CD4-positive, alpha-beta T cell treated with Interferon alpha-2 for 1 hour (primary cell): ENCODE measurements around the gene NUDT16L1.

Source experiments
- DNase-seq, 2 donors: peaks; one replicate each; pipeline ENCODE4 v3.0.0-alpha.2; 2020 to 2022

Gene NUDT16L1

GRCh38 chr16:4664538-4665418 is 28.6 kb upstream of the NUDT16L1 start:
- DNase-seq: peak; percentile 45 to 70

- no peak for DNase-seq
These were observed 26.7 kb upstream of the NUDT16L1 start for GRCh38 chr16:4666537-4667202.

GRCh38 chr16:4667203-4667963 is 26.0 kb upstream of the NUDT16L1 start:
- no peak for DNase-seq

- no peak for DNase-seq
These were observed 24.9 kb upstream of the NUDT16L1 start for GRCh38 chr16:4668313-4668960.

GRCh38 chr16:4673387-4674046 is 19.8 kb upstream of the NUDT16L1 start:
- no peak for DNase-seq

GRCh38 chr16:4674926-4675530 is 18.3 kb upstream of the NUDT16L1 start:
- DNase-seq: no peak

- DNase-seq: peak; percentile 62 to 74
These were observed 17.2 kb upstream of the NUDT16L1 start for GRCh38 chr16:4675864-4676786.

- no peak for DNase-seq
These were observed 16.5 kb upstream of the NUDT16L1 start for GRCh38 chr16:4676831-4677230.

- DNase-seq: no peak
These were observed 16.0 kb upstream of the NUDT16L1 start for GRCh38 chr16:4677390-4677789.

GRCh38 chr16:4677994-4678393 is 15.4 kb upstream of the NUDT16L1 start:
- no peak for DNase-seq

- no peak for DNase-seq
These were observed 14.8 kb upstream of the NUDT16L1 start for GRCh38 chr16:4678596-4678995.

GRCh38 chr16:4679156-4679849 is 14.1 kb upstream of the NUDT16L1 start:
- no peak for DNase-seq

- peak; percentile 12 to 35 for DNase-seq
These were observed 13.3 kb upstream of the NUDT16L1 start for GRCh38 chr16:4679850-4680636.

GRCh38 chr16:4680673-4681470 is 12.5 kb upstream of the NUDT16L1 start:
- no peak for DNase-seq

GRCh38 chr16:4681471-4682083 is 11.8 kb upstream of the NUDT16L1 start:
- no peak for DNase-seq

GRCh38 chr16:4682084-4682591 is 11.2 kb upstream of the NUDT16L1 start:
- DNase-seq: no peak

GRCh38 chr16:4682616-4683254 is 10.6 kb upstream of the NUDT16L1 start:
- DNase-seq: peak; percentile 36 to 39
